Left colon (tissue), 2 donors: ENCODE results near the gene DRAXIN. TPM values are rescaled to one million over a fixed set of nuclear protein-coding genes. Genes with fewer than 3 reads are reported as not detected.

ENCODE experiments used
- ATAC-seq: fragments of 200-7000 bp; cut with Tn5 transposase; one replicate; pipeline ENCODE4 v1.9.1; 2020; ENCODE audit warnings: mild to moderate bottlenecking, moderate library complexity
- DNase-seq, 2 donors: peaks; one replicate each; pipeline ENCODE4 v3.0.0-alpha.2; 2020
- intact Hi-C, 2 donors: fragments of 100-400 bp; cut with DNase I in 1 of 2; cut with micrococcal nuclease in 1 of 2; formaldehyde crosslinking; loops; one replicate each; pipeline versions ENCODE4 v1.11.2 to v1.14.0; 2022; cut with DNase I, micrococcal nuclease
- long read RNA-seq: library from polyadenylated mRNA; unstranded; transcript quantifications from one replicate; pipeline ENCODE4 v2.0.0, GENCODE V29; 2021
- total RNA-seq, 2 donors: library from RNA; stranded (reverse); fragmentation: NEBNext Ultra II Directional; extraction: Animal tissue kit (Norgen Biotek cat#: 25700); gene quantifications; one replicate each; pipeline ENCODE4 v1.2.1, GENCODE V29; 2021
- donor health status: DM: no; HTN: no; CAD: no.
- donor health status: DM: yes; HTN: yes; CAD: no.

The DRAXIN gene
- total RNA-seq, result under 1 TPM; 0.06 to 0.11 TPM
- long read RNA-seq, result 0 reads

GRCh38 chr1:11691302-11691914 is at the start of gene DRAXIN:
Gene DRAXIN, plus strand, starts transcription at chr1:11691710. Its CDS starts 14,549 bp downstream, at chr1:11706259.
- intact Hi-C loops, result no loop called here
- no peak for DNase-seq
- ATAC-seq, result no peak

- DNase-seq (no peak), ATAC-seq (no peak)
- intact Hi-C loops, result loop anchor here (5.0 to 10.0 kb wide), 4 partner anchors 305 to 605 kb away; no protein-coding TSS in a partner anchor
Observed at GRCh38 chr1:11641776-11642305, 49.7 kb upstream of the DRAXIN start.

DNA sequence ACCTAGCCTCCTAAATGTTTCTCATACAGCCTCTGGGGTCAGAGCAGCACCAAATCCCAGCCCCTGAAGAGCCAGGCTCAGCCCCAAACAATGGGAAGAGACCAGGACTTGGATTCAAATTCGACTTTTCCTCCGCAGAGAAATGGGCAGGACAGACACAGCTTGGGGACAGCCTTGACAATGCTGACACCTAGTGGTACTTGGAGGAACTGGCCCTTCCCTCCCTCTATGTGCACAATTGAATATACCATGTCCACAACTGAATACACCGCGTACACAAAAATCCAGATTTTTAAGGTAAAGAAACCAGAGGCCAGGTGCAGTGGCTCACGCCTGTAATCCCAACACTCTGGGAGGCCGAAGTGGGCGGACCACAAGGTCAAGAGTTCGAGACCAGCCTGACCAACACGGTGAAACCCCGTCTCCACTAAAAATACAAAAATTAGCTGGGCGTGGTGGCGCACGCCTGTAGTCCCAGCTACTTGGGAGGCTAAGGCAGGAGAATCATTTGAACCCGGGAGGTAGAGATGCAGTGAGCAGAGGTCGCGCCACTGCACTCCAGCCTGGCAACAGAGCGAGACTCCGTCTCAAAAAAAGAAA is 49.0 kb upstream of the DRAXIN start:
- peak; percentile 87 for ATAC-seq
- DNase-seq, result peak in 1 of 2 donors; percentile 68
- intact Hi-C loops, result loop anchor here (5.0 to 10.0 kb wide), 4 partner anchors 305 to 605 kb away; no protein-coding TSS in a partner anchor

DNA sequence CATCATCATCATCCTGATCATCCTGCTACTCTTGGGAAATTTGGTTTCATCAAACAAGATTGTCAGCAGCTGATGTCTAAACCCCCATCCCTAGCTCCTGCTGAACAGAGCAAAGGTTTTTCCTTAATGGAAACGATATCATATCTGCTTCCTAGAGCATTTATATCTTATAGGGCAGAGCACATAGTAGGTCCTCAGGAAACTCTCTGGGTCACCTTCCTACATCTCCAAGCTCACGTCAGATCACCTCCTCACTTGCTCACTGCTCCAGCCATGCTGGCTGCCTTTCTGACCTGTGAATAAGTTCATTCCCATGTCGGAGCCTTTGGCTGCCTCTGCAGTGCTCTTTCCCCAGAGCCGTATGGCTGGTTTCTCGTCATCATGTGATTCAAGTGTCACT is 47.7 kb upstream of the DRAXIN start:
- intact Hi-C loops, result loop anchor here (5.0 to 10.0 kb wide), 4 partner anchors 306 to 606 kb away; no protein-coding TSS in a partner anchor
- DNase-seq (no peak), ATAC-seq (no peak)

DNA sequence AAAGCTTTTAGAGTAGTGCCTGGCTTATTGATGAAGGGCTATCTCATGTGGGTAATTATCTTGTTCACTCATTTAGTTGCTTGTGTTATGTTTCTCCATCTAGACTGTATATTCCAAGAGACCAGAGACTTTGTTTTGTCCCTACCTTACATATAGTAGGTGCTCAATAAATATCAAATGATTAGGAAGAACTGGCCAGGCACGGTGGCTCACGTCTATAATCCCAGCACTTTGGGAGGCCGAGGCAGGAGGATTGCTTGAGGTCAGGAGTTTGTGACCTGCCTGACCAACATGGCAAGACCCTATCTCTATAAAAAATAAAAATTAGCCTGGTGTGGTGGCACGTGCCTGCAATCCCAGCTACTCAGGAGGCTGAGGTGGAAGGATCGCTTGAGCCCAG is 46.2 kb upstream of the DRAXIN start:
- intact Hi-C loops, result loop anchor here in 1 of 2 donors (10.0 kb wide), 1 partner anchor 390 kb away; no protein-coding TSS in a partner anchor
- ATAC-seq (no peak), DNase-seq (no peak)

- intact Hi-C loops, result loop anchor here in 1 of 2 donors (10.0 kb wide), 1 partner anchor 391 kb away; no protein-coding TSS in a partner anchor
- DNase-seq (peak; percentile 61 to 90), ATAC-seq (peak; percentile 45)
Observed at GRCh38 chr1:11645670-11646265, 45.7 kb upstream of the DRAXIN start.

GRCh38 chr1:11646317-11646716 is 45.2 kb upstream of the DRAXIN start:
- no peak for ATAC-seq

DNA sequence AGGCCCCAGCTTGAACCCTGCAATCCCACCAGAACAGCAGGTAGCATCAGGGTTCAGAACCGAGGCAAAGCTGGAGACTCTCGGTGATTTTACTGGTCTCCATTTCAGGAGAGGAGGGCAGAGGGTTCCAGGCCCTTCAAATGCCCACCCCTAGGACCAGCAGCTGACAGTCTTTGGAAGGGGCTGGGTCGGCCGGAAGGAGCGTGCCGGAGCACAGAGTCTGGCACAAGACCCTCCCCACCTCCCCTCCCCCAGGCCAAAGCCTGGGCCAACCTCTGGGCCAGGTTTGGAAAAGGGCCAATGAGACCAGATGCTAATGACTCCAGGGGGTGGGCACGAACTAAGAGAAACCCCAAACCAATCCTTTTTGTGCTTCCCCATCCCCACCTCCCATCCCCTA is 44.2 kb upstream of the DRAXIN start:
- intact Hi-C loops, result loop anchor here in 1 of 2 donors (10.0 kb wide), 1 partner anchor 393 kb away; no protein-coding TSS in a partner anchor
- ATAC-seq (no peak), DNase-seq (no peak)

More at GRCh38 chr1:11646317-11646716, 45.2 kb upstream of the DRAXIN start:
- intact Hi-C loops, result loop anchor here in 1 of 2 donors (10.0 kb wide), 1 partner anchor 392 kb away; no protein-coding TSS in a partner anchor
- no peak for DNase-seq

DNA sequence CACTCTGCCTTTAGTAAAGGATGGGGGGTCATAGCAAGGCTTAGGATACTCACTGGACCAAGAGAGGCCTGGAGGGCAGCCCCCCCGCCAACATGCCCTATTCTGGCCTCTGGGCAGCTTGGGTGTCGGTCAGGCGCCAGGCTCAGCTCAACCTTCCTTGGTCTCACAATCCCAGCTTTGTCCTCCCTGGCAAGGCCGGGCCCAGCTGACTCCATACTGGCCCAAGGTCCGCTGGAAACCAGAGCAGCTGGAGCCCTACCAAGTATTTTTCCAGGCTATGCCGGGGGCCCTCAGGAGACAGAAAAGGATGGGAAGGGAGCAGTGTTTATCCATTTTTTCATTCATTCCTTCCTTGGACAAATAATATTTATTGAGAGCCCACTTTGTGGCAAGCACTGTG is 43.5 kb upstream of the DRAXIN start:
- intact Hi-C loops, result loop anchor here in 1 of 2 donors (10.0 kb wide), 1 partner anchor 393 kb away; no protein-coding TSS in a partner anchor
- DNase-seq (no peak), ATAC-seq (no peak)

- intact Hi-C loops, result loop anchor here in 1 of 2 donors (10.0 kb wide), 1 partner anchor 394 kb away; no protein-coding TSS in a partner anchor
- DNase-seq, result peak in 1 of 2 donors; percentile 60
Observed at GRCh38 chr1:11648732-11649158, 42.8 kb upstream of the DRAXIN start.

GRCh38 chr1:11649237-11649623 is 42.3 kb upstream of the DRAXIN start:
- ATAC-seq (no peak), DNase-seq (no peak)
- intact Hi-C loops, result loop anchor here in 1 of 2 donors (10.0 kb wide), 1 partner anchor 394 kb away; no protein-coding TSS in a partner anchor

More at GRCh38 chr1:11648732-11649158, 42.8 kb upstream of the DRAXIN start:
- ATAC-seq, result peak; percentile 73

DNA sequence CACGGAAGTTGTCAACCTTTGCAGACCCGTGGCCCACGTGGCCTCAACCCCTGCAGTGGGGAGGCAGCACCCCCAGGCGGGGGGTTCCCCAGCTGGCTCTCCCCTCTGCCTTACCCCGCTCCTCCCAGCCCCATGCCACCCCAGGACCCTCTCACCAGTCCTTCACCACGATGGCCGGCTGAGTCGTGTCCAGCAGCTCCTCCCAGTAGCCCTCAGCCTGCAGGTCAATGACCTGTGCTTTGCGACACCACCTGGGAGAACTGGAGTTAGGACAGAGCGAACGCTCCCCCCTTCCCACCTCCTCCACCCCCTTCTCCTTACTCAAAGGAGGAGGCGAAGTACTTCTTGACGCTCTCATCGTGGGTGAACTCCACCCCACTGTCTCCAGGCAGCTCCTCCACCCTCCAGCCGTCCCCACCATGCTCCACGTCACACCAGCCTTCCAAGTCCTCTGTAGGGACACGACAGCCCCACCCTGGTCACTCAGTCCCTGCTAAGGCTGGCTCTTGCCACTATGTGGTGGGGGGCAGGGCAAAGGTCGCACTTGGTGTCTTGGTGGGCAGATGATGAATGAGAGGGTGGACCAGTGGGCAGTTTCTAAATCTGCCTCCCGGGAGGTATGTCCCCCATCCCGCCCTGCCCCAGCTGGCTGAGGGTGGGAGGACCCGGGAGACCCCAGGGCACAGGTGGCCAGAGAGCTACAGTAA is 41.7 kb upstream of the DRAXIN start:
- intact Hi-C loops, result loop anchor here in 1 of 2 donors (10.0 kb wide), 1 partner anchor 395 kb away; no protein-coding TSS in a partner anchor
- DNase-seq (no peak), ATAC-seq (no peak)

DNA sequence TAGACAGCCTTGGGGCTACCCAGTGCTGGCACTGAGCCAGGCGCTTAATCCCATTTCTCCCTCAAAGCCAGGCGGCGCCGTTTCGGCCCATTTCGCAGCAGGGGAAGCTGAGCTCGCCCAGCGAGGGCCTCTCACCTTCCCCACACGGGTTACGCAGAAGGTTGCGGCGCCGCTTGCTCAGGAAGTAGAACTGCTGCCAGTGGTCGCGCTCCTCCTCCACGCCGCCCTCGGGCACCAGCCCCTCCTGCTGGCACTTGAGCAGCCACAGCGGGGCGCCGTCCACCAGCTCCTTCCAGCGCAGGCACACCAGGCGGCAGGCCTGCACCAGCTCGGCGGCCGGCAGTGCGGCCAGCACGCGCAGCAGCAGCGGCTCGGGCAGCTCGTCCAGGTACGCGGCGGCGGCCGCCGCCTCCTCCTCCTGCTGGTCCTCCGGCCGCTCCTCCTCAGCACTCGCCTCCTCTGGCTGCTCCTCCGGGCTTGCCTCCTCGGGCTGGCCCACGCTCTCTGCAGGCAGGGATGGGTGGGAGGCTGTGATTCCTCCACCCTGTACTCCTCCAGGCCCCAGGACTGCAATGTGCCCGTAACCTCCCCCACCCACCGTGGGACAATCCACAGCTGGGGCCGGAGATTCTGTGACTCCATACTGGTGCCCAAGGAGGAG is 41.0 kb upstream of the DRAXIN start:
- DNase-seq (peak; percentile 70 to 87), ATAC-seq (peak; percentile 74)
- intact Hi-C loops, result no loop called here

GRCh38 chr1:11651017-11651416 is 40.5 kb upstream of the DRAXIN start:
- no peak for DNase-seq
- no peak for ATAC-seq
- intact Hi-C loops, result no loop called here

DNA sequence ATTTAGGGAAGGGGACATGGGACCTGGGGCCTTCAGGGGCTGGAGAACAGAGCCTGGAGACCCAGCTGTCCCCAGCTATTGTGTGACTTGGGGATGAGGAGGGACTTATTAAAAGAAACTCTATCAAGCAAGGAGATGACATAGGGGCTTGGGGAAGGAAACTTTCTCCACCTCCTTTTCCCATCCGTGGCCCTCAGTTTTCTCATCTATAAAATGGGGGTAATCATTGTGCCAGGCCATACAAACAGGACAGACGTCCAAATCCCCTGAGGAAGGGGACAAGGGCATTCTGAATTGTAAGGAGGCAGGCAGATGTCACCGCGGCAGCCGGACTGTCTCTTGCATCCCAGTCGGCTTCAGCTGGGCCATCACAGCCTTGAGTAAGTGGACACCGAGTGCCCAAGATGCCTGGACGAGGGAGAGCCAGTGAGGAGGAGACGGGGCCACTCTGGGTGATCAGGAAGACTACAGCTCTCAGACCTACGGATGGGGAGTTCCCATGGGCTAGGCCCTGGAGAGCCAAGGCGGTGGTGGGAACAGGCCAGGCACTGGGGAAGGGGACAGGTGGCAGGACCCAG is 39.2 kb upstream of the DRAXIN start:
- ATAC-seq (no peak), DNase-seq (no peak)
- intact Hi-C loops, result no loop called here

DNA sequence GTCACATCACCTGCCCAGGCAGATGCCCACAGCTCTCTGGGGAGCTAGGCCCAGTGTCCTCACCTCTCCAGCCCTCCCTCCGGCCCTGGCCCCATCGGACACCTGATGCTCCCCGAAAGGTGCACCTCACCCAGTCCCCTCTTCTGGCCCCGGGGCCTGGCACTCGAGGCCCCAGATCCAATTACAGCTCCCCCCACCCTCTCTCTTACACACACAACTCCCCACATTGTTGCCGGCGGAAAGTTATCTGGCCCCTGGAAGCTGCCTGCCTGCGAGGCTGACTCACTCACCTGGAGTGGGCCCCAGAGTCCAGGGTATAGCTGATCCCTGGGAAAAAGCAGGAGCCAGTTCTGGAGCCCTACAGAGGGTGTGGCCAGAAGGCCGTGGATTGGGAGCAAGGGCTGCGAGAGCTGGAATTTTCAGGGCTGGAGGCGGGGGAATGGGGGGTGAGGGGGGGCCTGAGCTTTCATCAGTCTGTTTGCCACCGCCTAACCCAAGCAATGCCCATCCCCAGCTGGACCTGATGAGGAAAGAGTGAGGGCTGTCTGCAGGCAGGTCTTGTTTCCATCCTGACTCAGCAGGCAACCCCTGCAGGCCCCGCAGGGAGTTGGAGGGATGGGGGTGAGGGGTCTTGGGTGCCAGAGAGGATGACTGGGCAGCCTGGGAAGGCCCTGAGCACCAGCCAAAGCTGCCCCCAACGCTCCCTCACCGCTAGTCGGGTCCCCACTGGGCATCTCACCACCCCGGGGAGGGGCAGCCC is 38.2 kb upstream of the DRAXIN start:
- DNase-seq (no peak), ATAC-seq (no peak)
- intact Hi-C loops, result no loop called here

DNA sequence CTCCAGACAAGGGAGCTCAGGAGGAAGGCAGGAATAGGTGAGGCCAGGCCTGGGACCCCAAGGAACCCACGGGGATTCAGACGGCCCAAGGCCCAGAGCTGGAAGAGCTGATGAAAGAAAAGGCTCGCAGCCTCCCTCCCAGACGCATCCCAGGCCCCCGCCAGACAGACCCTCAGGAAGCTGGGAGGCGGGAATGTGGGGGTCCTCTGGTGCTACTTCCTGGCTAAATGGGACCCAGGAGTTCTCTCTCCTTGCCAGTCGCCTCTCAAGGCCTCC is 37.7 kb upstream of the DRAXIN start:
- intact Hi-C loops, result no loop called here
- ATAC-seq, result no peak

More for the DNA sequence above, 37.7 kb upstream of the DRAXIN start:
- DNase-seq, result no peak
